Activated CD4-positive, alpha-beta T cell treated with anti-CD3 and anti-CD28 coated beads for 36 hours (primary cell): ENCODE measurements around the gene TACC2. TPM values are rescaled to one million over a fixed set of nuclear protein-coding genes. Genes with fewer than 3 reads are reported as not detected.
A peak's percentile ranks its signal among the peaks of the same experiment; 100 is the strongest.

Experiments used
- ATAC-seq: fragments of 200-7000 bp; cut with Tn5 transposase; one replicate; pipeline ENCODE4 v1.10.0; 2021; ENCODE audit warnings: mild to moderate bottlenecking, moderate library complexity
- CTCF ChIA-PET: fragments of 350-600 bp; sonication (Branson Sonifier 250); formaldehyde crosslinking; loops from one replicate; lab custom pipeline; 2021; ENCODE audit warnings: antibody characterized with exemption; lab: Charles Lee
- POLR2A ChIA-PET: fragments of 350-600 bp; sonication (Branson Sonifier 250); formaldehyde crosslinking; loops from one replicate; lab custom pipeline; 2021; ENCODE audit warnings: antibody characterized with exemption, inconsistent platforms; lab: Charles Lee
- DNase-seq: peaks from one replicate; pipeline ENCODE4 v3.0.0-alpha.2; 2020
- H3K27ac Mint-ChIP-seq: one replicate; pipeline ENCODE4 v1.8.0; 2021; ENCODE audit warnings: mixed read lengths
- H3K27me3 Mint-ChIP-seq: one replicate; pipeline ENCODE4 v1.8.0; 2021; ENCODE audit warnings: mixed read lengths
- H3K36me3 Mint-ChIP-seq: one replicate; pipeline ENCODE4 v1.8.0; 2021; ENCODE audit warnings: low read depth, mixed read lengths
- H3K4me1 Mint-ChIP-seq: one replicate; pipeline ENCODE4 v1.8.0; 2021; ENCODE audit warnings: mixed read lengths
- H3K4me3 Mint-ChIP-seq: one replicate; pipeline ENCODE4 v1.8.0; 2021; ENCODE audit warnings: mild to moderate bottlenecking, moderate library complexity, mixed read lengths
- H3K9me3 Mint-ChIP-seq: one replicate; pipeline ENCODE4 v1.8.0; 2021; ENCODE audit warnings: low read depth, mixed read lengths
- intact Hi-C, 2 experiments: fragments of 100-400 bp; cut with DNase I in 1 of 2; cut with micrococcal nuclease in 1 of 2; formaldehyde crosslinking; loops; one replicate each; pipeline versions ENCODE4 v1.14.2 to v1.15.1; 2022 to 2024; cut with DNase I, micrococcal nuclease
- total RNA-seq, 2 experiments: library from RNA; stranded (reverse); gene quantifications; one replicate each; pipeline ENCODE4 v1.2.3, GENCODE V29; 2021

TACC2 gene
- total RNA-seq, 2 experiments from 2014 or later = not detected

DNA sequence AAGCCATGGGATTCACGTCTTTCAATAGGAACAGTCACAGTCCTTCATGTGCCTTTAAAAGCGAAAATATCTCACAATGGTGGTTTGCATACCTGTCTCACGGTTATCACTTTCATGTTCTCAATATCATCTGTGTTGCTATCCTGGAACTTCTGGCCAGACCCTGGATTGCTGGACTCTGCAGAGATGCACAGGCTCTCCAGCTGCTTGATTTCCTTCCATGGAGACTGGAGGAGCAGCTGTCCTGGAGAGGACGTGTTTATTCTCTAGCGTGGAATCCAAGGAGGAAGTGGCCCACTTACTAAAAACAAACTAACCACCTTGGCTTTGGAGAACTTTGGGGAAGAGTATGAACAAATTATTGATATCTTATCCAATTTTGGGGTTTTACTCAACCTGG is 298.6 kb downstream of the TACC2 start:
- H3K9me3 Mint-ChIP-seq = no peaks in the 10 kb centered on the region
- no peak overlapping the region for H3K4me3 Mint-ChIP-seq
- no peaks in the 10 kb centered on the region for H3K4me1 Mint-ChIP-seq
- ATAC-seq = no peak
- intact Hi-C loops = no loop called here
- no peak overlapping the region for H3K27ac Mint-ChIP-seq
- H3K27me3 Mint-ChIP-seq = peaks cover 4% of the 10 kb centered on the region
- POLR2A ChIA-PET = no interaction called here
- H3K36me3 Mint-ChIP-seq = no peaks in the 10 kb centered on the region
- CTCF ChIA-PET = no interaction called here
- DNase-seq = no peak

GRCh38 chr10:122288262-122288661 is 299.3 kb downstream of the TACC2 start:
- ATAC-seq (no peak), DNase-seq (no peak)
- Mint-ChIP-seq H3K36me3 (no peaks in the 10 kb centered on the region), H3K9me3 (no peaks in the 10 kb centered on the region), H3K4me1 (peaks cover 4% of the 10 kb centered on the region), H3K27ac (no peak overlapping the region), H3K27me3 (peaks cover 4% of the 10 kb centered on the region), H3K4me3 (no peak overlapping the region)
- POLR2A ChIA-PET = no interaction called here
- intact Hi-C loops = no loop called here
- CTCF ChIA-PET = no interaction called here

- Mint-ChIP-seq H3K36me3 (no peaks in the 10 kb centered on the region), H3K27ac (no peak overlapping the region), H3K4me3 (no peak overlapping the region), H3K9me3 (no peaks in the 10 kb centered on the region), H3K27me3 (peaks cover 4% of the 10 kb centered on the region), H3K4me1 (peaks cover 7% of the 10 kb centered on the region)
- POLR2A ChIA-PET = no interaction called here
- no peak for DNase-seq
- no peak for ATAC-seq
- intact Hi-C loops = no loop called here
- CTCF ChIA-PET = interaction anchor here (1.0 kb wide), 1 partner anchor 18 kb away, joined by 3 read pairs; the partner anchor contains the start of gene BTBD16
These were observed 300.0 kb downstream of the TACC2 start for GRCh38 chr10:122288917-122289316.

DNA sequence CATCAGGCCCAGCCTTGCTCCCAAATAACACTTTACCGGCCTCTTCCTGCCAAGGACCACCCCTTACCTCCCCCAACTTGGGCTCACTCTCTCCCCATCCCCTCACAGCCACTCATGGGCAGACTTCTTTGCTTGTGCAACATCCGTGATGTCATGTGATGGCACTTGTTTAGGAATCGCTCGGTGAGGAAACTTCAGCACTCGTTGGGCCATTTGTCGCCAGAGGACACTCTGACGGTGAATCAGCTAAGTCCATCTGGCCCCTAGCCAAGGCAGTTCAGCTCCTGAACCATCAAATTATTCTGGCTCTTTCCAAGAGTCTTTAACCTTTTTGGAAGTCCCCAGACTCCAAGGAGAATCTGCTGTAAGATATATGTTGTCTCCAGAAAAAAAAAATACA is 301.4 kb downstream of the TACC2 start:
- ATAC-seq (no peak), DNase-seq (no peak)
- no peak overlapping the region for H3K27ac Mint-ChIP-seq
- ChIA-PET CTCF (interaction anchor here (0.6 to 1.0 kb wide), 2 partner anchors 9 to 275 kb away, joined by 3 read pairs; no protein-coding TSS in a partner anchor), POLR2A (no interaction called here)
- peaks cover 11% of the 10 kb centered on the region for H3K4me1 Mint-ChIP-seq
- peaks cover 4% of the 10 kb centered on the region for H3K27me3 Mint-ChIP-seq
- intact Hi-C loops = no loop called here
- no peaks in the 10 kb centered on the region for H3K9me3 Mint-ChIP-seq
- no peaks in the 10 kb centered on the region for H3K36me3 Mint-ChIP-seq
- H3K4me3 Mint-ChIP-seq = no peak overlapping the region

DNA sequence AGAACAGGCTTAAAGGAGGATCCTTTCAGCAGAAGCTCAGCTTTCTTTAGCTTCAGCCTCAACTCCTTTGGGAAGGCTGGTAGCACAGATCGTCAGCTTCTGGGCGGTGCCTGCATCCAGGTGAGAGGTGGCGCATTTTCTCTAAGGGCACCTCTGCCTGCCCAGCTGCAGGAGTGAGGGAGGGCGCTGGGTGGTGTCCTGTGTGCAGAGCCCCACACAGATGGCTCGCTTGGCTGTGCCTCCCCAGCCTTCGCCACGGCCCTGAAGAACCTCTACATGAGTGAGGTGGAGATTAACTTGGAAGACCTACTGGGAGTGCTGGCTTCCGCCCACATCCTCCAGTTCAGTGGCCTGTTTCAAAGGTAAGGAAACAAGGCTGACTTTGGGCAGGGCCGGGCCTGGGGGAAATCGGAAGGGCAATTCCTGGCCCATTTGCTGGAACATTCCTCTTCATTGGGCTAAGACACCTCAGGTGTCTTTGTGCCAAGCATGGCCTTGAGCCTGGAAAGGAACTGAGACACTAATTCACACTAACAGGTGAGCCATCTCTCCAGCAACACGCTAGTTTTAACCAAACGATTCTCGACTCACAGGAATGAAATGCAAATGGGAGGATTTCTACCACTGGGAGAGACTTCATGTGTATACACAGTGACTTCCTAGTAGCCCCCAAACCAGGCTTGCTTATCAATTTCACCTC is 302.0 kb downstream of the TACC2 start:
- ChIA-PET CTCF (interaction anchor here (0.6 to 1.3 kb wide), 3 partner anchors 8 to 275 kb away, joined by 3 read pairs; no protein-coding TSS in a partner anchor), POLR2A (no interaction called here)
- H3K36me3 Mint-ChIP-seq = no peaks in the 10 kb centered on the region
- no peak for DNase-seq
- intact Hi-C loops = no loop called here
- no peaks in the 10 kb centered on the region for H3K9me3 Mint-ChIP-seq
- H3K27me3 Mint-ChIP-seq = peaks cover 4% of the 10 kb centered on the region
- H3K4me3 Mint-ChIP-seq = no peak overlapping the region
- H3K27ac Mint-ChIP-seq = no peak overlapping the region
- peaks cover 12% of the 10 kb centered on the region for H3K4me1 Mint-ChIP-seq
- ATAC-seq = no peak

- no peak for DNase-seq
- intact Hi-C loops = no loop called here
- POLR2A ChIA-PET = no interaction called here
- Mint-ChIP-seq H3K9me3 (no peaks in the 10 kb centered on the region), H3K27me3 (peaks cover 4% of the 10 kb centered on the region), H3K4me1 (peaks cover 12% of the 10 kb centered on the region), H3K27ac (no peak overlapping the region), H3K4me3 (no peak overlapping the region), H3K36me3 (no peaks in the 10 kb centered on the region)
- CTCF ChIA-PET = interaction anchor here (1.3 kb wide), 1 partner anchor 274 kb away, joined by 3 read pairs; no protein-coding TSS in a partner anchor
- ATAC-seq = no peak
These were observed 302.8 kb downstream of the TACC2 start for GRCh38 chr10:122291739-122292138.

GRCh38 chr10:122292376-122292775 is 303.4 kb downstream of the TACC2 start:
- H3K27me3 Mint-ChIP-seq = peaks cover 4% of the 10 kb centered on the region
- H3K4me1 Mint-ChIP-seq = peaks cover 12% of the 10 kb centered on the region
- ChIA-PET POLR2A (no interaction called here), CTCF (interaction anchor here (0.6 to 2.7 kb wide), 3 partner anchors 21 to 273 kb away, joined by 3 to 14 read pairs (median 3); no protein-coding TSS in a partner anchor)
- no peak overlapping the region for H3K4me3 Mint-ChIP-seq
- ATAC-seq (no peak), DNase-seq (no peak)
- no peak overlapping the region for H3K27ac Mint-ChIP-seq
- intact Hi-C loops = no loop called here
- no peaks in the 10 kb centered on the region for H3K36me3 Mint-ChIP-seq
- no peaks in the 10 kb centered on the region for H3K9me3 Mint-ChIP-seq

- CTCF ChIA-PET = interaction anchor here (0.6 to 2.7 kb wide), 7 partner anchors 14 to 272 kb away, joined by 3 to 14 read pairs (median 4); no protein-coding TSS in a partner anchor
- intact Hi-C loops = no loop called here
- peak; percentile 20 for DNase-seq
These were observed 304.4 kb downstream of the TACC2 start for GRCh38 chr10:122293156-122293960.

DNA sequence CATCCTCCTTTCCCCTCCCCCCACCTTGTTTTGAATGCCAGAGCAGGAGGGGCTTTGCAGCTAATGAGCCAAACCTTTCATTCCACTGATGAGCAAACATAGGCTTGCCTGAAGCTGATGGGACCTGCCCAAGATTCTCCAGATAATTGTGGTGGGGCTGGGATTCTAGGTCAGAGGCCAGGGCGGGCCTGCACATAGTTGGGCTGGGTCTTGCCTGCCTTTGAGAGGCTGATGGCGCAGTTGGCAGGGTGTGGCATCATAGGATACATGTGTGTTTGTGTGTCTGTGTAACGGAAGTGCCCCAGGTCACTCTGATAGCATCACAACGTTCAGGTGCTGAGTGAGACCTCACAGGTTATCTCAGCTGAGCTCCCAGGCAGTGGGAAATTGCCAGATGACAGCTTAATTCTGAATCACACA is 305.0 kb downstream of the TACC2 start:
- H3K9me3 Mint-ChIP-seq = no peaks in the 10 kb centered on the region
- intact Hi-C loops = no loop called here
- H3K36me3 Mint-ChIP-seq = no peaks in the 10 kb centered on the region
- no peak overlapping the region for H3K27ac Mint-ChIP-seq
- CTCF ChIA-PET = interaction anchor here (0.6 to 2.7 kb wide), 6 partner anchors 14 to 271 kb away, joined by 3 to 14 read pairs (median 4); no protein-coding TSS in a partner anchor
- POLR2A ChIA-PET = interaction anchor here (0.7 kb wide), 1 partner anchor 29 kb away, joined by 3 read pairs; no protein-coding TSS in a partner anchor
- H3K4me1 Mint-ChIP-seq = peaks cover 12% of the 10 kb centered on the region
- DNase-seq (no peak), ATAC-seq (no peak)
- H3K4me3 Mint-ChIP-seq = no peak overlapping the region
- H3K27me3 Mint-ChIP-seq = no peaks in the 10 kb centered on the region

More at GRCh38 chr10:122293156-122293960, 304.4 kb downstream of the TACC2 start:
- Mint-ChIP-seq H3K27me3 (no peaks in the 10 kb centered on the region), H3K4me1 (peaks cover 12% of the 10 kb centered on the region), H3K4me3 (no peak overlapping the region), H3K36me3 (no peaks in the 10 kb centered on the region), H3K9me3 (no peaks in the 10 kb centered on the region), H3K27ac (no peak overlapping the region)
- POLR2A ChIA-PET = interaction anchor here (0.7 kb wide), 1 partner anchor 30 kb away, joined by 3 read pairs; no protein-coding TSS in a partner anchor
- ATAC-seq = peak; percentile 63

- ChIA-PET POLR2A (no interaction called here), CTCF (interaction anchor here (1.0 to 2.7 kb wide), 3 partner anchors 139 to 270 kb away, joined by 3 to 14 read pairs (median 5); no protein-coding TSS in a partner anchor)
- H3K4me1 Mint-ChIP-seq = peaks cover 12% of the 10 kb centered on the region
- no peaks in the 10 kb centered on the region for H3K9me3 Mint-ChIP-seq
- ATAC-seq (no peak), DNase-seq (no peak)
- H3K27me3 Mint-ChIP-seq = peaks cover 3% of the 10 kb centered on the region
- intact Hi-C loops = loop anchor here (5.0 kb wide), 3 partner anchors 48 to 1263 kb away; no protein-coding TSS in a partner anchor
- no peaks in the 10 kb centered on the region for H3K36me3 Mint-ChIP-seq
- no peak overlapping the region for H3K4me3 Mint-ChIP-seq
- no peak overlapping the region for H3K27ac Mint-ChIP-seq
These were observed 305.8 kb downstream of the TACC2 start for GRCh38 chr10:122294511-122295450.
